NK-92 (cell line): Measurements from ENCODE around the gene ING2.
"Not testable (repeated sequence)": the region's sequence is repeated elsewhere in the genome, so short reads cannot be mapped to it uniquely, and the experiment has no call there.

Experiments
- DNase-seq: peaks from one replicate; lab custom pipeline; 2025; ENCODE audit not compliant: unreplicated experiment; lab: John Stamatoyannopoulos, UW

ING2 gene, protein sequence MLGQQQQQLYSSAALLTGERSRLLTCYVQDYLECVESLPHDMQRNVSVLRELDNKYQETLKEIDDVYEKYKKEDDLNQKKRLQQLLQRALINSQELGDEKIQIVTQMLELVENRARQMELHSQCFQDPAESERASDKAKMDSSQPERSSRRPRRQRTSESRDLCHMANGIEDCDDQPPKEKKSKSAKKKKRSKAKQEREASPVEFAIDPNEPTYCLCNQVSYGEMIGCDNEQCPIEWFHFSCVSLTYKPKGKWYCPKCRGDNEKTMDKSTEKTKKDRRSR

DNA sequence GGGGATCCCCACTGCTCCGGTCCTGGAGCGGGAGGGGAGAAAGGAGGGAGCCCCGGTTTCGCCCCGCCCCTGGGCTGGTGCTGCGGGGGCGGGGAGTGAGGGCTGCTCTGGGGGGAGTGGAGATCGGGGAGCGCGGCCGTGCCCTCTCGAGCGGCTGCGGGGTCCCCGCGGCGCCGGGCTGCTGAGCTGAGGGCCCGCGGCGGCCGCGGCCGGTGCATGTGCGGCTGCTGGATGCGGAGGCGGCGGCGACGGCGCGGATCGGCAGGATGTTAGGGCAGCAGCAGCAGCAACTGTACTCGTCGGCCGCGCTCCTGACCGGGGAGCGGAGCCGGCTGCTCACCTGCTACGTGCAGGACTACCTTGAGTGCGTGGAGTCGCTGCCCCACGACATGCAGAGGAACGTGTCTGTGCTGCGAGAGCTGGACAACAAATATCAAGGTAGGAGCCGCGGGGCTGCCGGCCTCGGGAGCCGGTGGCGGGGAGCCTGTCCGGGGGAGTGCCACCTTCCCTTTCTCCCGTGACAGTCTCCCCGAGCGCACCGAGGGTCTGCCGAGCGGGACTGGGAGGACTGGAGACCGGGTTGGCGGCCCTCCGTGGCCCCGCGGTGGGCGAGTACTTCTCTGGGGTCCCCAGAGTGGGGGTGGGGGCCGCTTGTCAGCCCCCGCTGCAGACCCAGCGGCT, at the start of gene ING2:
Gene ING2, plus strand, starts transcription at position 129 of the 681 bp plus-strand sequence. Its CDS starts 138 bp downstream, at position 267.
- no peak for DNase-seq

DNA sequence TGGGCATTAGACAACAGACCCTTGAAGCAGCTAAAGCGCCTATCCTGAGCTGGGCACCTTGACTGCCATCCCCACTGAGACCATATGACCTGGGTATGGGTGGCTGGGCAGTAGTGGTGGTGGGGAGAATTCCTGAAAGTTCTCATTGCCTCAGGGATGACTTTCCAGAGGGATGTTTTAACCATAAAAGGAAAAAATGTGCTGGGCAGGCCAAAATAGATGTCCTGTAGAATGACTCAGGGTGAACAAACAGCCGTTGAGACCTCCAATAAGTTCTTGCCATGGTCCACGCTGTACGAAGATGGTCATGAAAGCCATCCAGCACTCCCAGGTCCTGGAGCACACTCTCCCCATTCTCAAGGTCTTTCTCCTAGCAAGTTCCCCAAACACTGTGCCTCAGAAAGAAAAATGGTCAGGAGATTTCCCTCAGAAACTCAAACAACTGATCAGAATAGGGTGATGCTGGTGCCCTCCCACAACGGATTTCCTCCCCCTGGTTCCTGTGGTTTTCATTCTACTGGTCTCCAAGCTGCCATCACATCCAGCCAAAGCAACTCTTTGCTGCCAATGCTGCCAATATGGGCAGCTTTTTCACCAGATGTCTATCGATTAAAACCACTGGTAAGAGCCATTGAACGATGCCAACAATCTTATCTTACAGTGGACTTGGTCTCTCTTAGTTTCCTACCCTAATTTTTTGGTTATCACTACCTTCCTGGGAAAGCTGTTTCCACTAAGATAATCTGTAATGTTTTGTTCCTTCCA, 49.2 kb upstream of the ING2 start:
- no peak for DNase-seq

DNA sequence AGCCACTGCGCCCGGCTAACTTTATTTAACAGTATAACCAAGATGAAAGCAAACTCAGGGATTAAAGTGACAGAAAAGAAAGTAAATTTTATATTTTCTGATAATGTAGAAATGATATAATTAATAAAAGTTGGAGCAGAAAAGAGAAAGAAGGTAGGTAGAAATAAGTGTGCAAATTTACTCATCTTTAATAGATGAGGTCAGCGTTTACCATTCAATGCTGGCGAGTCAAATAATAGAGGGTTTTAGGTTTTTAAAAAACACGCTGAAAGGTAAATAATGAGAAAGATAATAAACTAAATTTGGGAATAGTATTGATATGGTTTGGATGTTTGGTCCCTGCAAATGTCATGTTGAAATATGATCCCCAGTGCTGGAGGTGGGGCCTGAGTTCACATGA, 46.9 kb upstream of the ING2 start:
- DNase-seq, result no peak

DNA sequence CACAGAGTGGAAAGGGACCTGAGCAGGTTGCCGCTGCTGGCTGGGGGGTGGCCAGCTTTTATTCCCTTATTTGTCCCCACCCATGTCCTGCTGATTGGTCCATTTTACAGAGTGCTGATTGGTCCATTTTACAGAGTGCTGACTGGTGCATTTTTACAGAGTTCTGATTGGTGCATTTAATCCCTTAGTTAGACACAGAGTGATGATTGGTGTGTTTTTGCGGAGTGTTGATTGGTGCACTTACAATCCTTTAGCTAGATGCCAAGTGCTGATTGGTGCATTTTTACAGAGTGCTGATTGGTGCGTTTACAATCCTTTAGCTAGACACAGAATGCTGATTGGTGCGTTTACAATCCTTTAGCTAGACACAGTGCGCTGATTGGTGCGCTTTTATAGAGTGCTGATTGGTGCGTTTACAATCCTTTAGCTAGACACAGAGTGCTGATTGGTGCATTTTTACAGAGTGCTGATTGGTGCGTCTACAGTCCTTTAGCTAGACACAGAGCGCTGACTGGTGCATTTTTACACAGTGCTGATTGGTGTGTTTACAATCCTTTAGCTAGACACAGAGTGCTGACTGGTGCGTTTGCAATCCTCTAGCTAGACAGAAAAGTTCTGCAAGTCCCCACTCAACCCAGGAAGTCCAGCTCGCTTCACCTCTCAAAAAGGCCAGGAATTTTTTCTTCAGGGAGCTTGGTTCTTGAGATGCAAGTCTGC, 40.8 kb upstream of the ING2 start:
- not testable (repeated sequence) for DNase-seq

DNA sequence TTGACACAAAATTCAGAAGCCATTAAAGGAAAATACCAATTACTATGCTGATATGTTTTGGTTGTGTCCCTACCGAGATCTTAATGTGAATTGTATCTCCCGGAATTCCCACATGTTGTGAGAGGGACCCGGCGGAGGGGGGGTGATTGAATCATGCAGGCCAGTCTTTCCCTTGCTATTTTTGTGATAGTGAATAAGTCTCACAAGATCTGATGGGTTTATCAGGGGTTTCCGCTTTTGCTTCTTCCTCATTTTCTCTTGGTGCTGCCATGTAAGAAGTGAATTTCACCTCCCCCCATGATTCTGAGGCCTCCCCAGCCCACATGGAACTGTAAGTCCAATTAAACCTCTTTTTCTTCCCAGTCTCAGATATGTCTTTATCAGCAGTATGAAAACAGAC, 39.0 kb upstream of the ING2 start:
- not testable (repeated sequence) for DNase-seq

DNA sequence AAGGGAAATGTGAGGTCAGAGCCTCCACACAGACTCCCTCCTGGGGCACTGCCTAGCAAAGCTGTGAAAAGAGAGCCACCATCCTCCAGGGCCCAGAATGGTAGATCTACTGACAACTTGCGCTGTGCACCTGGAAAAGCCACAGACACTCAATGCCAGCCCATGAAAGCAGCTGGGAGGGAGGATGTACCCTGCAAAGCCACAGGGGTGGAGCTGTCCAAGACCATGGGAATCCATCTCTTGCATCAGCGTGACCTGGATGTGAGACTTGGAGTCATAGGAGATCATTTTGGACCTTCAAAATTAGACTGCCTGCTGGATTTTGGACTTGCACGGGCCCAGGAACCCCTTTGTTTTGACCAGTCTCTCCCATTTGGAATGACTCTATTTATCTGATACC, 37.6 kb upstream of the ING2 start:
- DNase-seq, result no peak

DNA sequence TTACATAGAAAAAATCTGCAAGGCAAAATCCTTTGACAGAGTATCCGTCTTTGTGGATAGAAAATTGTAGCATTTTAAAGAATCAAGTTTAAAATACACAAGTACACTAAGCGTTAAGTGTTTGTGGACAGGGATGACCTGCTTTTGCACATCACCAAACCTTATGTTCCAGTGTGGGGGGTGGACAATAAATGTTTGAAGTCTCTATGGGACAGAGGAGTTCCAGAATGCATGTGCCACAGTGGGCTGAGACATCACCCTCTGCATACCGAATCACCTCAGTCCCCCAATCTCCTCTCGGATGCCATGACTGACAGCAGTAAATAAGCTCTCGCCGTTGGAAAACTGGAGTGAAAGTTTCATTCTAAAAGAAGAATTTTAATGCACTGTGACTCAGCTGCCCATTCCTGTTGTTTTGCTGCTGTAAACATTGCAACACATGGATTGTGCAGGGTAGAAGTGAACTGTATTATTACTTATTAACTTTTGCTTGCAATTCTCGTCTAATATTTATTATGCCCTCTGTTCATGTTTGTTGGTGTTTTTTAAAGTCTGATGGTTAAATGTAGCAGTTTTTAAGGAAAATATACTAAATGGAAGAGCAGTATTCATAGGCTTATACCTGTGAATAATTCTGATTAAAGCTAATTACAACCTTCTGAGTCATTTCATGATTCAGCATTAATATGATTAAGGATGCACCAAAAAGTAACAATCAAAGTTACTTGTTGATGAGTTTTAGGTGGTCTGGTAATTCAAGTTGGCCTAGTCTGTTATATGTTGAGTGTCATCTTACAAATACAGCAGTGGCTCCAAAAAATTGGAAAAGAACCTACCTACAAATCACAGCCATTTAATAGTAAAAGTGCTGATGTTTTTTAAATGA, 36.4 kb upstream of the ING2 start:
- no peak for DNase-seq

DNA sequence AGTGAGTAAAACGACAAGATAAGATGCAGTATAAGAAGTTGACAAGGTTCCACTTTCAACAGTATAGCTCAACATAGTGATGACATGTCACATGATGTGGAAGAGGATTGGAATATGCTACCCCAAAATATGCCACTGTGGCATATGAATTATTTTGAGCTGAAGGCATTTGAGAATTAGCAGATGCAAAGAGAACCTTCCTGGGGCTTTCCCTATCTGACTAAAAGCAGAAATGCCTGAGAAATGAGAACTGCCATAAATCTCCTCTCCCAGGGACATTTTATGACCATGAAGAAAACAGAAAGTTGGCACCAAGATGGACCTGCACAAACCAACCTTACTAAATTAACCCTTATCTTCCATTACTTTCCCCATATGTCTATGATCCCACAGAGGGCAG, 35.6 kb upstream of the ING2 start:
- no peak for DNase-seq

DNA sequence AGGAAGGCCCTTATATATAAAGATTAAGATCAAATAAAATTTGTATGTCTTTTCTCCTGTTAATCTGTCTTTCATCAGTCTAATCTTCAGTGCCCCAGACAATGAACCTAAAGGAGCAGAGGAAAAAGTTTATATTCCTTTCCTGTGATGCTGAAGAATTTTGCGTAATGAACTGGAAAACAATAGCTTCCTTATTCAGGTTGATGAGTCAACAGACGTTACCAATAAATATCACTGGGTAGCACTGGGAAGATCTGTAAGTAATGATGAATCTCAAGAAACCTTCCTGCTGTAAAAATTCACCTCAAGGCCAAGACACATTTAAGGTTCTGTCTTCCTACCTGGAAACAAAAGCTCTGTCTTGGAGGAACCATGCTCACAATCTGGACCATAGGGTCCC, 34.9 kb upstream of the ING2 start:
- DNase-seq, result no peak

DNA sequence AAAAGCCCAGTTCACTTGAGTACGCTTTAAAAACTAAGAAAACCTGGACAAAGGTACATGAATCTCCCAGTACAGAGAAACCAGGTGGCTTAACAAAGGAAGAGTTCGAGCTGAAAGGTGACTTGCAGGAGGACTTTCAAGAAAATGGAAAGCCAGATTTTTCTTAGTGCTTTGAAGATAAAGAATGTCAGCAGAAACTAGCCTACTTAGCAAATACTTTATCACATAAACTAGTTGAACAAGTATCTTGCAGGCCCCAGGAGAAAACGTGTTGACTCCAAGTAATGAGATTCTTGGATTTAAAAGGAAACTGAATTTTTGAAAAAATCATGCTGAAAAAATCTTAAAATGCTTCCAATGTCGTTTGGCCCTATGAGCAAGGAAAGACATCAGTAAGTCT, 34.0 kb upstream of the ING2 start:
- no peak for DNase-seq

DNA sequence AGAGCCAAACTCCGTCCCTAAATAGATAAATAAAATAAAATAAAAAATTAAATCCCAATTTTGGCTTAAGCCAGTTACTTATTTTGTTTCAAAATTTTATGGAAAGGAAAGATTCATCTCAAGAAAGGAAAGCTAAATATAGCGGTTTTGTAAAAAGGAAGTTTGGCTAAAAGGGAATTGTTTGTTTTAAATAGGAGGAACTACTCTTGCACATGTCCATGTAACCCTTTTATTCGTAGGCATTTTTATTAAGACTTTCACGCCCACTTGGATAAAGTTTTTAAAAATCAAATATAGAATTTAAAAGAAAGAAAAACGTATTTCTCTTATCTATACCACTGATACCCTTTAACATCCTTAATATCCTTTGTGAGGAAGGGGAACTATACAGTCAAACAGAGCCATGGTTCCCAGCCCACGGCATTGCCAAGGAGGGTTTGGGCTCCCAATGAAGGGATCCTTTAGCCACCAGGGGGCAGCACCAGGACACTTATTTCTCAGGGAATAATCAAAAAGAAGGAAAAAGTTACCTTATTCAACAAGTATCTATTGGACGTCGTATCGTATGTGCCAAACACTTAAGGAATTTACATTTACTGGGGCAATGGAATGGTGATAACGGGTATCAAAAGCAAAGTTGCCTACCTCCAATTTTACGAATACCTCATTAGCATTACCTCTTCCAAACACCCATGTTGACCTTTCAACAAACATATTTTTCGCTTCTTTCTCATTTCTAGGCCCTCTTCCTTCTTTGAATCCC, 32.7 kb upstream of the ING2 start:
- peak; percentile 32 for DNase-seq

DNA sequence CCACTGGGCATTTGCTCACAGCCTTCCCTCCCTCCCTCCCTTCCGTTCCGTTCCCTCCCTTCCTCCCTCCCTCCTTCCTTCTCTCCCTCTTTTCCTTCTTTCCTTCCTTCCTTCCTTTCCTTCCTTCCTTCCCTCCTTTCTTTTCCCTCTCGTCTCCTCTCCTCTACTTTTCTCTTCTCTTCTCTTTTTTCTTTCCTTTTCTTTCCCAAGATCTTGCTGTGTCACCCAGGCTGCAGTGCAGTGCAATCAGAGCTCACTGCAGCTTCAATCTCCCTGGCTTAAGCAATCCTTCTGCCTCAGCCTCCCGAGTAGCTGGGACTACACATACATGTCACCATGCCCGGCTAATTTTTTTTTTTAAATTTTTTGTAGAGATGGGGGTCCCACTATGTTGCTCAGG, 26.7 kb upstream of the ING2 start:
- DNase-seq, result no peak

DNA sequence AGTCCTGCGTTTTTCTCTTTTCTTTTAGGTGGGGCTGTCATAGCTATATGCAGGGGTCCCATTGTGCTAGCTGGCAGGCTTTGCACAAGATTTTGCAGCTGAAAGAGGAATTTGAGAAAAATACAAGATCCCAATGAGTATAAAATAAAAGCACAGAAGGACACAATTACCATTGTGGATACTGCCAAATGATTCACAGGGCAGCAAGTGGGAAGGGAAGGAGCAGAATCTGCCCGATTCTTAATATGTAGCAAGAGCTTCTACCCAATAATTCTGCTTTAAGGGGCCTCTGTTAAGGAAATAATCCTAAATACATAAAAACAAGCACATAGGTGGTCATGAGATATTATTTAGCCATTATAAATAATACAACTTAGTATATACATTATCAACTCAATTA, 25.9 kb upstream of the ING2 start:
- no peak for DNase-seq

DNA sequence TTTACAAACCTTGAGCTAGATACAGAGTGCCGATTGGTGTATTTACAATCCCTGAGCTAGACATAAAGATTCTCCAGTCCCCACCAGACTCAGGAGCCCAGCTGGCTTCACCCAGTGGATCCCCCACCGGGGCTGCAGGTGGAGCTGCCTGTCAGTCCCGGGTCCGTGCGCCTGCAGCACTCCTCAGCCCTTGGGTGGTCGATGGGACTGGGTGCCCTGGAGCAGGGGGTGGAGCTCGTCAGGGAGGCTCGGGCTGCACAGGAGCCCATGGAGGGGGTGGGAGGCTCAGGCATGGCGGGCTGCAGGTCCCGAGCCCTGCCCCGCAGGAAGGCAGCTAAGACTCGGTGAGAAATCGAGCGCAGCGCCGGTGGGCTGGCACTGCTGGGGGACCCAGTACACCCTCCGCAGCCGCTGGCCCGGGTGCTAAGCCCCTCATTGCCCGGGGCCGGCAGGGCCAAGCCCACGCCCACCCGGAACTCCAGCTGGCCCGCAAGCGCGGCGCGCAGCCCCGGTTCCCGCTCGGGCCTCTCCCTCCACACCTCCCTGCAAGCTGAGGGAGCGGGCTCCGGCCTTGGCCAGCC, 22.3 kb upstream of the ING2 start:
- DNase-seq, result not testable (repeated sequence)

DNA sequence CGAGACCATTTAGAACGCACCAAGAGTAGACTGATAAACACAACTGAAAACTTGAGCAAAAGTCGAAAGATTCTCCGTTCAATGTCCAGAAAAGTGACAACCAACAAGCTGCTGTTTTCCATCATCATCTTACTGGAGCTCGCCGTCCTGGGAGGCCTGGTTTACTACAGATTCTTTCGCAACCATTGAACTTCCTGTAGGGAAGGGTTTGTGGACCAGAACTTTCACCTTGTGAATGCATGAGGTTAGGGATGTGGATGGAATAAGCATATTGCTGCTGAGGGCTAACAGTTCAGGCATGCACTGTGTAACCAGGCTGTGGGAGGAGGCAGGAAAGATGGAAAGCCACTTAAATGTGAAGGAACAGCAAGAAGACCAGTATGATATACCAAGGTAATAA, 20.9 kb upstream of the ING2 start:
- DNase-seq, result no peak

DNA sequence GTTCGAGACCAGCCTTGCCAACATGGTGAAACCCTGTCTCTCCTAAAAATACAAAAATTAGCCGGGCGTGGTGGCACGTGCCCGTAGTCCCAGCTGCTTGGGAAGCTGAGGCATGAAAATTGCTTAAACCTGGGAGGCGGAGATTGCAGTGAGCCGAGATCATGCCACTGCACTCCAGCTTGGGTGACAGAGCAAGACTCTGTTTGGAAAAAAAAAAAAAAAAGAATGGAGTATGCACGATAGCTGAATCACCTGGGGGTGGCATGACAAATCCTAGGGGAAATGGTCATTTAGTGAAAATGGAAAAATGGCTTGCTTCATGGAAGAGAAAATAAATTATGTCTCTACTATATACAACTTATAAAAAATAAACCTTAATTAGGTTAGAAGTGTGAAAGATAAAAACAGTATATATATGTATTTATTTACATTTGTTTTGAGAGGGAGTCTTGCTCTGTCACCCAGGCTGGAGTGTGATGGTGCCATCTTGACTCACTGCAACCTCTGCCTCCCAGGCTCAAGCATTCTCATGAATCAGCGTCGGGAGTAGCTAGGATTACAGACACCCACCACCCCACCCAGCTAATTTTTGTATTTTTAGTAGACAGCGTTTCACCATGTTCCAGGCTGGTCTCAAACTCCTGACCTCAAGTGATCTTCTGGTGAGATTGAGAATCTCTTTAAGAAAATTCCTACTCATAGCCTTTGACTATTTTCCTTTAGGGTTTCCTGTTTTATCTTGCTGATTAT, 19.3 kb upstream of the ING2 start:
- no peak for DNase-seq

DNA sequence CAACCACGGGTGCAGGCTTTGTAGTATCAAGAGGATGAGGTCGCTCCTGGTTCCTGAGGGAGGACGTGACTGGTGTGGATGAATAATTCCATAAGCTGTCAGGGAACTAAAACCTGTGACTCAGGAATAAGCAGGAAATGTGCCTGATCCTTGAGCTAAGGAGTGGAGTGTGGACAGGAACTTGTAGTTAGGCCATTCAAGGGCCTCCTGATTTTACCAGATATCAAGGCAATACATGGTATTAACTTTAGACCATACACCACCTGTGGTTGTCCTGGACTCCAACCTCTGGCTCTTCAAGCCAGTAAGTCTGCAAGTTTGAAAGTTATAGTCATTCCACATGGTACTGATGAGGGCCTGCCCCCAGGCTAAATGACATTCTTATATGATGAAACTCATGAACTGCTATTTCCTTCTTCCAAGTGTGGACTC, 12.1 kb upstream of the ING2 start:
- no peak for DNase-seq

DNA sequence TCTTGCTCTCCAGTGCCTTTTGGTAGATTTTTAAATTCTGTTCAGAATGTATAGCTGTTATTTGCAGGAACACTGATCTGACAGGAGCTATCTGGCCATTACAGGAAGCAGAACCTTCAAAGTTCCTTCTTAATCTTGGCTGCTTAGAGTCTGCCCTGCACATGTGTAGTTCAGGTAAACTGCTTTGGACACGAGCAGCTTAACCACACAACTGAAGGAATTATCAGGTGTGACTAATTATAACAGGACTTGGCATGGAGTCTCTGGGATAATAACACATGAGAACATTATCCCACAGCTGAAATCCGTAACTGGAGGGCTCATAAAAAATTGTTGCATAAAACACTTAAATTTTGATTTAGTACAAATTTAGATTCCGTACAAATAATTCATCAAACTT, 11.6 kb upstream of the ING2 start:
- DNase-seq, result no peak

DNA sequence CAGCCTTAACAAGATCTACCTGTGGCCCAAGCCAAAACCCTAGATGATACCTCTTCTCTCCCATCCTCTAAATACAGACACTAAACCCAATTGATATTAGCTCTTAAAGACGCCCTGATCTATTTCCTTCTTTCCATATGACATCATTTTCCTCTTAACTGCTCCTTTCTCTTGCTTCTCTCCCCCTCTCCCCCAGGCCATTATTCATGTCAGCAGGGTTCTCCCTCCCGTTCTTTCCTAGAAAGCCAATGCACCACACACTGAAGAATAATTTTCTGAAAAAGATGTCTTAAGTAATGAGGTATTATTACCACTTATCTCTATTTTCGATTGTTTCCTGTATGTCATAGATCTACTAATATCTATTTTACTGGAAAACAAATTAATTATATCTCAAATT, 9.7 kb upstream of the ING2 start:
- no peak for DNase-seq
